ENCODE data around the gene STAM. TPM values are rescaled to one million over a fixed set of nuclear protein-coding genes. Genes with fewer than 3 reads are reported as not detected.

Gene STAM
- polyA plus RNA-seq, 1 of the 3 experiments (the other 2 are of a cell fraction), result 19.1 TPM

GRCh38 chr10:17751781-17752445 lies 108.0 kb downstream of the STAM start, which contains the start of gene TMEM236:
Gene TMEM236 (plus strand): TSS chr10:17752201. CDS start chr10:17752296, 95 bp downstream.
- ChIA-PET POLR2A (no interaction called here), CTCF (no interaction called here)
- Histone ChIP-seq H3K36me3 (replicated peaks in 1 of 2; ENCODE audit: control insufficient read depth in 1 of 2, insufficient read depth in 2 of 2, low read length in 1 of 2) (no peaks in the 10 kb centered on the region), H3K27ac (ENCODE audit: low read depth in 2 of 2, low read length in 1 of 2) (no peak within 1 kb of the TSS), H3K9ac (no peak within 1 kb of the TSS), H3K27me3 (ENCODE audit: insufficient read depth) (no peaks in the 10 kb centered on the region), H3K4me1 (ENCODE audit: control insufficient read depth in 1 of 2, insufficient read depth in 2 of 2, low read depth in 1 of 2, low read length in 1 of 2) (no peaks in the 10 kb centered on the region), H3K79me2 (ENCODE audit: insufficient read depth) (no peaks in the 10 kb centered on the region), H3K4me3 (ENCODE audit: low read depth in 2 of 2, low read length in 1 of 2) (no peak within 1 kb of the TSS), H3K4me2 (no peak within 1 kb of the TSS), H2AFZ (ENCODE audit: low read depth) (no peak within 1 kb of the TSS), H3K9me2 (no peaks in the 10 kb centered on the region), H3K9me3 (no peaks in the 10 kb centered on the region), H3F3A (replicated peaks; ENCODE audit: insufficient read depth) (no peaks in the 10 kb centered on the region), H4K20me1 (ENCODE audit: insufficient read depth) (no peaks in the 10 kb centered on the region)
- TF ChIP-seq, protein P1, sequence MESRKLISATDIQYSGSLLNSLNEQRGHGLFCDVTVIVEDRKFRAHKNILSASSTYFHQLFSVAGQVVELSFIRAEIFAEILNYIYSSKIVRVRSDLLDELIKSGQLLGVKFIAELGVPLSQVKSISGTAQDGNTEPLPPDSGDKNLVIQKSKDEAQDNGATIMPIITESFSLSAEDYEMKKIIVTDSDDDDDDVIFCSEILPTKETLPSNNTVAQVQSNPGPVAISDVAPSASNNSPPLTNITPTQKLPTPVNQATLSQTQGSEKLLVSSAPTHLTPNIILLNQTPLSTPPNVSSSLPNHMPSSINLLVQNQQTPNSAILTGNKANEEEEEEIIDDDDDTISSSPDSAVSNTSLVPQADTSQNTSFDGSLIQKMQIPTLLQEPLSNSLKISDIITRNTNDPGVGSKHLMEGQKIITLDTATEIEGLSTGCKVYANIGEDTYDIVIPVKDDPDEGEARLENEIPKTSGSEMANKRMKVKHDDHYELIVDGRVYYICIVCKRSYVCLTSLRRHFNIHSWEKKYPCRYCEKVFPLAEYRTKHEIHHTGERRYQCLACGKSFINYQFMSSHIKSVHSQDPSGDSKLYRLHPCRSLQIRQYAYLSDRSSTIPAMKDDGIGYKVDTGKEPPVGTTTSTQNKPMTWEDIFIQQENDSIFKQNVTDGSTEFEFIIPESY (IDR thresholded peaks at IDR 0.05; ENCODE audit: borderline replicate concordance, low read depth), result no peak
- TF ChIP-seq EZH2phosphoT487 (IDR thresholded peaks at IDR 0.05; ENCODE audit: borderline replicate concordance, low read depth), result no peak
- TF ChIP-seq, protein P2, sequence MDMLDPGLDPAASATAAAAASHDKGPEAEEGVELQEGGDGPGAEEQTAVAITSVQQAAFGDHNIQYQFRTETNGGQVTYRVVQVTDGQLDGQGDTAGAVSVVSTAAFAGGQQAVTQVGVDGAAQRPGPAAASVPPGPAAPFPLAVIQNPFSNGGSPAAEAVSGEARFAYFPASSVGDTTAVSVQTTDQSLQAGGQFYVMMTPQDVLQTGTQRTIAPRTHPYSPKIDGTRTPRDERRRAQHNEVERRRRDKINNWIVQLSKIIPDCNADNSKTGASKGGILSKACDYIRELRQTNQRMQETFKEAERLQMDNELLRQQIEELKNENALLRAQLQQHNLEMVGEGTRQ (IDR thresholded peaks at IDR 0.05; ENCODE audit: borderline replicate concordance, low read depth, low read length), result no peak
- TF ChIP-seq EP300 (IDR thresholded peaks at IDR 0.05; ENCODE audit: borderline replicate concordance in 1 of 2, low read depth in 1 of 2, low read length in 1 of 2), result no peak
- TF ChIP-seq TAF1 (IDR thresholded peaks at IDR 0.05; ENCODE audit: borderline replicate concordance, low read depth, low read length), result no peak
- TF ChIP-seq JUND (IDR thresholded peaks at IDR 0.05), result no peak
- TF ChIP-seq FOSL2 (IDR thresholded peaks at IDR 0.05; ENCODE audit: borderline replicate concordance, low read depth), result no peak
- no peak for TF ChIP-seq MXI1 (IDR thresholded peaks at IDR 0.05; ENCODE audit: low read depth, low read length)
- TF ChIP-seq FOXJ3 (CRISPR knock-in tag; IDR thresholded peaks at IDR 0.05), result no peak
- TF ChIP-seq SIN3A (IDR thresholded peaks at IDR 0.05; ENCODE audit: borderline replicate concordance, low read depth, low read length), result no peak
- TF ChIP-seq TEAD4 (IDR thresholded peaks at IDR 0.05; ENCODE audit: borderline replicate concordance, insufficient read depth), result no peak
- TF ChIP-seq POLR2AphosphoS5 (IDR thresholded peaks at IDR 0.05; ENCODE audit: low read depth, low read length), result no peak
- TF ChIP-seq MEF2A (IDR thresholded peaks at IDR 0.05; ENCODE audit: borderline replicate concordance, low read depth), result no peak
- TF ChIP-seq FOXM1 (IDR thresholded peaks at IDR 0.05; ENCODE audit: low read depth), result no peak
- no peak for TF ChIP-seq SMC3 (IDR thresholded peaks at IDR 0.05; ENCODE audit: low read depth, low read length)
- no peak for TF ChIP-seq TCF12 (IDR thresholded peaks at IDR 0.05)
- no peak for TF ChIP-seq RXRA (IDR thresholded peaks at IDR 0.05; ENCODE audit: borderline replicate concordance, low read depth)
- WGBS (ENCODE audit: low lambda C conversion rate), result 79% methylated on average over 9 of the region's 9 CpGs
- DNase-seq, result no peak

Measured in SK-N-SH (cell line).